ENCODE results near the gene TNS4. TPM values are rescaled to one million over a fixed set of nuclear protein-coding genes. Genes with fewer than 3 reads are reported as not detected.

TNS4 gene
- total RNA-seq, 1 donor from 2014 or later = 0.18 TPM

GRCh38 chr17:40514013-40514875, 12.8 kb upstream of the TNS4 start:
- no peaks in the 10 kb centered on the region for H3K9me3 Mint-ChIP-seq
- DNase-seq (no peak), ATAC-seq (ENCODE audit: low read depth) (no peak)
- intact Hi-C loops (cut with micrococcal nuclease) = no loop called here
- no peaks in the 10 kb centered on the region for H3K27me3 Mint-ChIP-seq
- peak overlapping the region; percentile 11 for H3K4me3 Mint-ChIP-seq
- no peaks in the 10 kb centered on the region for H3K36me3 Mint-ChIP-seq (ENCODE audit: low read depth)
- ChIA-PET POLR2A (interaction anchor here (0.6 to 2.1 kb wide), 3 partner anchors 19 to 109 kb away, joined by 3 to 4 read pairs (median 4); no protein-coding TSS in a partner anchor), CTCF (no interaction called here)
- TF ChIP-seq CTCF (IDR thresholded peaks at IDR 0.05) = no peak
- H3K27ac Mint-ChIP-seq = no peak overlapping the region
- peaks cover 56% of the 10 kb centered on the region for H3K4me1 Mint-ChIP-seq

- Mint-ChIP-seq H3K4me1 (peaks cover 33% of the 10 kb centered on the region), H3K4me3 (no peak overlapping the region), H3K9me3 (no peaks in the 10 kb centered on the region), H3K27me3 (no peaks in the 10 kb centered on the region), H3K27ac (no peak overlapping the region), H3K36me3 (ENCODE audit: low read depth) (no peaks in the 10 kb centered on the region)
- no peak for DNase-seq
- ChIA-PET POLR2A (no interaction called here), CTCF (no interaction called here)
- ATAC-seq (ENCODE audit: low read depth) = no peak
- intact Hi-C loops (cut with micrococcal nuclease) = no loop called here
- no peak for TF ChIP-seq CTCF (IDR thresholded peaks at IDR 0.05)
These were observed 10.3 kb upstream of the TNS4 start for GRCh38 chr17:40511667-40512220.

- peaks cover 29% of the 10 kb centered on the region for H3K4me1 Mint-ChIP-seq
- POLR2A ChIA-PET = no interaction called here
- intact Hi-C loops (cut with micrococcal nuclease) = no loop called here
- CTCF ChIA-PET = no interaction called here
- no peak for TF ChIP-seq CTCF (IDR thresholded peaks at IDR 0.05)
- ATAC-seq (ENCODE audit: low read depth) (no peak), DNase-seq (no peak)
- H3K9me3 Mint-ChIP-seq = no peaks in the 10 kb centered on the region
- no peak overlapping the region for H3K4me3 Mint-ChIP-seq
- no peaks in the 10 kb centered on the region for H3K27me3 Mint-ChIP-seq
- H3K36me3 Mint-ChIP-seq (ENCODE audit: low read depth) = no peaks in the 10 kb centered on the region
- H3K27ac Mint-ChIP-seq = no peak overlapping the region
These were observed 9.7 kb upstream of the TNS4 start for GRCh38 chr17:40511136-40511535.

GRCh38 chr17:40510328-40510648, 8.9 kb upstream of the TNS4 start:
- intact Hi-C loops (cut with micrococcal nuclease) = no loop called here
- Mint-ChIP-seq H3K4me1 (peaks cover 24% of the 10 kb centered on the region), H3K27me3 (no peaks in the 10 kb centered on the region), H3K9me3 (no peaks in the 10 kb centered on the region), H3K36me3 (ENCODE audit: low read depth) (no peaks in the 10 kb centered on the region), H3K4me3 (no peak overlapping the region), H3K27ac (no peak overlapping the region)
- DNase-seq (no peak), ATAC-seq (ENCODE audit: low read depth) (no peak)
- CTCF ChIA-PET = no interaction called here
- POLR2A ChIA-PET = no interaction called here
- no peak for TF ChIP-seq CTCF (IDR thresholded peaks at IDR 0.05)

- CTCF ChIA-PET = no interaction called here
- Mint-ChIP-seq H3K9me3 (no peaks in the 10 kb centered on the region), H3K27ac (no peak overlapping the region), H3K4me3 (no peak overlapping the region), H3K4me1 (peaks cover 20% of the 10 kb centered on the region), H3K27me3 (no peaks in the 10 kb centered on the region), H3K36me3 (ENCODE audit: low read depth) (no peaks in the 10 kb centered on the region)
- TF ChIP-seq CTCF (IDR thresholded peaks at IDR 0.05) = no peak
- DNase-seq (no peak), ATAC-seq (ENCODE audit: low read depth) (no peak)
- POLR2A ChIA-PET = no interaction called here
- intact Hi-C loops (cut with micrococcal nuclease) = no loop called here
These were observed 8.4 kb upstream of the TNS4 start for GRCh38 chr17:40509626-40510327.

All from activated B cell treated with CpG ODN at 0.5 μM for 24 hours (primary cell).